Stimulated activated CD8-positive, alpha-beta memory T cell treated with anti-CD3 and anti-CD28 coated beads, Interleukin-4, amount 100 ng/mL, for 4 hours (primary cell): ENCODE results near the gene HAGH.
"Not testable (repeated sequence)": the region's sequence is repeated elsewhere in the genome, so short reads cannot be mapped to it uniquely, and the experiment has no call there.

Source experiments
- DNase-seq, 2 donors: peaks; one replicate each; pipeline ENCODE4 v3.0.0-alpha.2; 2020; ENCODE audit warnings: low read depth in 2 of 2, low spot score in 1 of 2

Gene HAGH

GRCh38 chr16:1826691-1827573 lies at the start of gene HAGH, which contains the start of gene FAHD1:
Gene HAGH (minus strand): TSS chr16:1826825. CDS start chr16:1826787, 38 bp downstream.
Gene FAHD1 (plus strand): TSS chr16:1827206. CDS start chr16:1827239, 33 bp downstream.
- peak; percentile 72 to 76 for DNase-seq

DNA sequence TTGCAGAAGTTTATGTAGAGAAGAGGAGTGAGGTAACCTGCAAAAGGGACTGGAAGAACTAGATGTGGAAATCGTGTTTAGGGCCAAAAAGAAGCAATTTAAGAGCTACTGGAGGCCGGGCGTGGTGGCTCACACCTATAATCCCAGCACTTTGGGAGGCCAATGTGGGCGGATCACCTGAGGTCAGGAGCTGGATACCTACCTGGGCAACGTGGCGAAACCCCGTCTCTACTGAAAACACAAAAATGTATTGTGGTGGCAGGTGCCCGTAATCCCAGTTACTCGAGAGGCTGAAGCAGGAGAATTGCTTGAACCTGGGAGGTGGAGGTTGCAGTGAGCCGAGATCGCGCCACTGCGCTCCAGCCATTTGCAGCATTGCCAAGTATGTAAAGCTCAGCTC lies 49.4 kb upstream of the HAGH start:
- not testable (repeated sequence) for DNase-seq

DNA sequence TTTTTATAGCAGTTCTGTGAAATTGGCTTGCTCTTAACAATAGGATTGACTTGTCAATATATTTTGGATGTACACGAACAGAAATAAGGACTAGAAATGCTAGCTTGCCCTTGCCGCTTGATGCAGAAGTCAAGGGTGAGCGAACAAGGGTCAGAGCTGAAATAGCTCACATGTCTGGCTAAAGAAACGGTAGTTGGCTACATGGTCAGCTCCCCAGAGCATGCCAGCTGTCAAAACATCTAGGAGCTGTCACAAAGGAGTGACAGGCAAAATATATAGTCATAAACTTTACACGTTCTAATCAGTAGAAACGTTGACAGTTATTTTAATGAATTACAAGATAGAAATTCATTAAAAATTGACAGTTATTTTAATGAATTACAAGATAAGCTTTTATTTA lies 48.2 kb upstream of the HAGH start:
- DNase-seq: no peak

DNA sequence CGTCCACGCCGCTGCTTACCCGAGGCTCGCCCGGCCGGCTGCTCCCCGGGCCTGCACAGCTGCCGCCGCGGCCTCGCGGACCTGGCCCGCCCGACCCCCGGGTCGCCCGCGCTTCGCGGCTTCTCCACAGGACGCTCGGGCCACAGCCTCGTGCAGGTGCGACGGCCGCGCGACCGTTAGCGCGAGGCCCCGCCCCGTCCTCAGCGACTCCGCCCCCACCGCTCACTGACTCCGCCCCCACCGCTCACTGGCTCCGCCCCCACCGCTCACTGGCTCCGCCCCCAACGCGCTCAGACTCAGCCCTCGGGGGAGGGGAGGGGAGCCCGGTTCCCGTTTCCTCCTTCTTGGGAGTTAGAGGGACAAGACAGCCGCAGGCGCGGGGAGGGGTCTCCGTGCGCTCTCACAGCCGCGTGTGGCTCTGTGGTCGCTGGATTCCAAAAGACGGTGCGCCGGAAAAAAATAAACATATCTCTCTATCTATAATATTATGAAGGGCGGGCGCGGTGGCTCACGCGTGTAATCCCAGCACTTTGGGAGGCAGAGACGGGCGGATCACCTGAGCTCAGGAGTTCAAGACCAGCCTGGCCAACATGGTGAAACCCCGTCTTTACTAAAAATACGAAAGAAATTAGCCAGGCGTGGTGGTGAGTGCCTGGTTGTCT lies 45.5 kb upstream of the HAGH start, which contains the start of gene MEIOB:
Gene MEIOB (minus strand): TSS at position 191 of the 662 bp plus-strand sequence. CDS start 3,989 bp downstream, outside the sequence.
- DNase-seq: peak in 1 of 2 donors; percentile 2

DNA sequence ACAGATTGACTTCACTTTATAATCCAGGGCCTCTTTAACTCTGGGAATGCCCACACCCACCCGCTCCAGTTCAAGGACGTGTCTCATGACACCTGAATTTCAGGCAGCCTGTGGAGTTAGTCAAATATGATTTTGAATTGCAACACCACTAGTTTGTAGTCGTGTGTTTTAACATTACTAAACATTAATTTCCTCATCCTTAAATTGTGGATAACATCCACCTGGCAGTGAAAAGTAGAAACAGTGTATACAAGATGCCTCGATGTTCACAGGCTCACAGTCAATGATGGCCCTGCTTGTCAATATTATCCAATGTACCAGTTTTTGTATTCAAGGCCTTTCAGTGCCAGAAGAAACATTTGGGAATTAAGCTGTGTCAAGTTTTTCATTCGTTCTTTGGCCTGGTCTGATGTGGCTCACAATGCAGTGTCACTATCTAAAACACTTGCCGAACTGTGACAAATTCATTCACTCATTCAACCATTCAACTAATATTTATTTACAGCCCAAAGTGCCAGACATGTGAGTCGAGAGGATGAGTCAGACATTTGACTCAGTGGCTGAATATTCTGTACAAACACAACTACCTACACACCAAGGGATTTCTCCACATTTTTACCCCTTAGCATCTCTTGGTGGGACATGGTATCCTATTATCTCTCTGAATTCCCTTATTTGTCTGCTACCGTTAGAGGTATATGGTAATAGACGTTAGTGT lies 43.9 kb upstream of the HAGH start:
- DNase-seq: no peak

GRCh38 chr16:1865902-1866690 lies 39.5 kb upstream of the HAGH start:
- no peak for DNase-seq

DNA sequence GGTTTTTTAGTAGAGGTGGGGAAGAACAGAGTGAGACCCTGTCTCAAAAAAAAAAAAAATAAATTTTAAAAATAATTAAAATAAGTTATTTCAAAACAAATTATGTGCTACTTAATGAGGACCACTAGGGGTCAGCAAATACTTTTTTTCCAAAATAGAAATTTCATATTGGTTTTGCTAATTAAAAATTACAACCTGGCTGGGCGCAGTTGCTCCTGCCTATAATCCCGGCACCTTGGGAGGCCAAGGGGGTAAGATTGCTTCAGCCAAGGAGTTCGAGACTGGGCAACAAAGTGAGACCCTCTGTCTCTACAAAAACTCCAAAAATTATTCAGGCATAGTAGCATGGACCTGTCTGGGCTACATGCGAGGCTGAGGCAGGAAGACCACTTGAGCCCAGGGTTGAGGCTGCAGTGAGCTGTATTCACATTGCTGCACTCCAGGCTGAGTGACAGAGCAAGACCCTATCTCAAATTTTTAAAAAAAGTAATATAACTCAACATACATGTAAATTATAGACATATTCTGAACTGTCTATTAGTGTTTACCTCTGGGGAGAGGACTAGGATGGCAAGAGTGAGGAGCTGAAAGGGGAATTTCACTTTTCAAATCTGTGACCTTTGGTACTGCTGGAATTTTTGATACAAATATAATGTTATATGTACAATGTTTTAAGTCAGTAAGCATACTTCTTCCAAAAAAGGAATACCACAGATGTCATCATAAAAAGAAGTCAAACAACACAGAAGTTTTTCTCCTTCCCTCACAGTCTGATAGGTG lies 37.2 kb upstream of the HAGH start:
- DNase-seq: no peak

DNA sequence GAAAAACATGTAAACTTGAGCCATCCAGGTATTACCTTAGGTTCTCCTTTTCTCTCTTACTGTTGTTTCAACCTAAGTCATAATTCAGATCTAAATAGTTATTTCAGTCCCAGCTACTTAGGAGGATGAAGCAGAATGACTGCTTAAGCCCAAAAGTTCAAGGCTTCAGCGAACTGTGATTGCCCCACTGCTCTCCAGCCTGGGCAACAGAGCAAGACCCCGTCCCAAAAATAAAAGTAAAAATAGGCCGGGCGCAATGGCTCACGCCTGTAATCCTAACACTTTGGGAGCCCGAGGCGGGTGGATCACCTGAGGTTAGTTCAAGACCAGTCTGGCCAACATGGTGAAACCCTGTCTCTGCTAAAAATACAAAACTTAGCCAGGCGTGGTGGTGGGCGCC lies 35.8 kb upstream of the HAGH start:
- DNase-seq: no peak

DNA sequence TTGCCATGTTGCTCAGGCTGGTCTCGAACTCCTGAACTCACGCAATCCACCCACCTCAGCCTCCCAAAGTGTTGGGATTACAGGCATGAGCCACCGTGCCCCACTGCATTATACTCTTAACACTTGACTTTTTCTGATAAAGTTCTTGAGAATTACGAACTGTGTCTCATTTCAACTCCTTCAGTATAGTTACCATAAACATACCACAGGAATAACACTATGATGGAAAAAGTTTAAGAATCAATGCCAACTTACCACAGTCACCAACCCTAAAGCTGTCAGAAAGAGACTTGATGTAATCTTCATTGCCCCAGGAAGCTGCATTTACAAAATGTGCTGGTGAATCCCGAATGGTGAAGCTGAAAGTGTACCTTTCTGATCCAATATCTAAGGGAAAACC lies 35.1 kb upstream of the HAGH start:
- no peak for DNase-seq

- no peak for DNase-seq
Measured at GRCh38 chr16:1859650-1860049, 33.0 kb upstream of the HAGH start.

DNA sequence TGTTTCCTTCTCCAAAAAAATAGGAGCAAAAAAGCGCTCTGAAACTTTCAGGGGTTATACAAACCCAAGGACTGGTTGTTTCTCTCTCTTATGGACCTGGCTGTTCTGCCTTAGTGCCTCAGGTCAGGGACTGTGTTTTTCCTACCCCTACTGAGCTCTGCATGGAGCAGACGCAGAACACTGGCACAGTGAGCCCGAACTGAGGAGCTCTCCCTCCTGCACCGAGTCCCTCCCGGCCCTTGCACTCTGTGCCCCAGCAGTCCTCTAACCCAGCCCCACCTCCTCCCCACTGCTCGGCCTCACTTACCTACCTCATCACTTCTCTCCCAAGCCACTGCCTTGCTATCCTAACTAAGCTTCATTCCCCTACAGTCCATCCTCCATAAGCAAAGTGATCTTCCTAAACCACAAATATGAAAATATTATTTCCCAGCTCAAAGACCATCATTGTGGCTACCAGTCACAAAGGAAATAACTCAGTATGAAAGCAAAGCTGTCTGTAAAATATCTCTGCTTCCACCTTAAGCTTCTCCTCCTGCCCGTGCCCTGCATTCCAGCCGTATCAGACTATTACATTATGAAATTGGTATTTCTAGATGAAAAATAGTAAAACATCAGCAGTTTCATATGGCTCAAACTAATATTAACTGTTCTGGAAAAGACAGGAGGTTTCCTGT lies 31.7 kb upstream of the HAGH start:
- DNase-seq: no peak

- DNase-seq: no peak
Measured at GRCh38 chr16:1857433-1858097, 30.9 kb upstream of the HAGH start.

- DNase-seq: no peak
Measured at GRCh38 chr16:1851793-1852192, 25.2 kb upstream of the HAGH start.

DNA sequence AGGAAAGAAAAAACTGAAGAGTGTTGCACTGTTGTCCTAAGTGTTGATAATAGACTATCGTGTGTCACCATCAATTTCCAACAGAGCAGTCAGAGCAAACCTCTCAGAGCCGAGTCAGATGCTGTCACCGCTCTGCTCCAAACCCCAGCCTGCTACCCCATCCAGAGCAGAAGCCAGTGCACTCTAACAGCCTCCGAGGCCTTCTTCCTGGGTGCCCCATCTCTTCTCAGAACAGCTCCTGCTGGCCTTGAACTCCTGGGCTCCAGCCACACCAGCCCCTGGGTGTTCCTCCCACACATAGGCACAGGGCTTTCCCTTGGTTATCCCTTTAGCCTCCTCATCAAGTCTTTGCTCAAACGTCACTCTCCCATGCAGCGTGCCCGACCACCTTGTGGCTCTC lies 24.4 kb upstream of the HAGH start:
- no peak for DNase-seq

- DNase-seq: no peak
Measured at GRCh38 chr16:1846416-1846815, 19.8 kb upstream of the HAGH start.

DNA sequence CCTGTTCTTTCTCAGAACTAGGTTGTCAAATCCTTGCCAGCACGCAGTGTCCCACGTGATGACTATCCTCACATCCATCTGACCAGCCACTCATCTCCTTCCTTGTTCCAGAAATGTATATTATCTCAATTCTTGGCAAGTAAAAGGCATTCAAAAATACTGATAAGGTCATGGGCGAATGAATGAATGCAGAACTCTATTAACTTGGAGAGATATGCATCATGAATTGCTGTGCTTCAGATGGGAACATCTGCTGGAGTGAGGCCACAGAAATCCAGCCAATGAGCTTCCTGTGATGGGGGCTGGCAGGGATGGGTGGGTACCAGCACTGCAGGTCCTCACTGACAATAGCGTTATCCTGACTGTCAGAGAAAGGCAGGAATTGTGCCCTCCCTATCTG lies 19.4 kb upstream of the HAGH start:
- DNase-seq: no peak

DNA sequence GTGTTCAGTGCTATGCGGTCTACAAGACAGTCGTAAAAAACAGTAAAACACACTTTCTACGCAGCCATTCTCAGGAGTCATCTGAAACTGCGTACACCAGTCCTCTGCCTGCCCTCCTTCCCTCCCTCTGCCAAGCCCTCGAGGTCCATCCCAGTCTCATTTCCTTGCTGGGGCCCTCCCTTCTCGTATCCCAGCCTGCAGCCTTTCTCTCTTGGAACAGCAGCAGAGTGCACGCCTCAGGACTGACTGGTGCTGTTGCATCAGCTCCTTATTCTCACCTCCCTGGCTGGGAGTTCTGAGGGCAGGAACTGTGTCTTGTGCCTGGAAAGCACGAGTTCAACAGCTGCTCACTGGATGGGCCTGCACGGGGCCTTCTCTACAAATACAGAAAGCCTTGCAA lies 12.9 kb upstream of the HAGH start:
- DNase-seq: no peak

GRCh38 chr16:1834096-1834495 lies 7.5 kb upstream of the HAGH start:
- no peak for DNase-seq
